ENCODE results near the gene STAB2.

Gene STAB2

GRCh38 chr12:103731539-103731938, 144.5 kb downstream of the STAB2 start:
- H3K27ac ChIP-seq (ENCODE audit: low read depth, low read length): no peak overlapping the region
- no peaks in the 10 kb centered on the region for H3K36me3 ChIP-seq (ENCODE audit: insufficient read depth, low read length)
- no peak overlapping the region for H3K4me3 ChIP-seq (ENCODE audit: low read depth in 1 of 2, low read length in 2 of 2)
- H3K4me1 ChIP-seq (ENCODE audit: insufficient read depth, low read length): no peaks in the 10 kb centered on the region
- no peaks in the 10 kb centered on the region for H3K27me3 ChIP-seq (ENCODE audit: control insufficient read depth in 1 of 2, insufficient read depth in 2 of 2, low read length in 2 of 2)
- H3K9ac ChIP-seq (ENCODE audit: low read length): no peak overlapping the region
- no peaks in the 10 kb centered on the region for H3K9me3 ChIP-seq (ENCODE audit: low read length)

GRCh38 chr12:103734863-103735262, 147.8 kb downstream of the STAB2 start:
- Histone ChIP-seq H3K36me3 (ENCODE audit: insufficient read depth, low read length) (no peaks in the 10 kb centered on the region), H3K27me3 (ENCODE audit: control insufficient read depth in 1 of 2, insufficient read depth in 2 of 2, low read length in 2 of 2) (no peaks in the 10 kb centered on the region), H3K9ac (ENCODE audit: low read length) (no peak overlapping the region), H3K4me3 (ENCODE audit: low read depth in 1 of 2, low read length in 2 of 2) (no peak overlapping the region), H3K4me1 (ENCODE audit: insufficient read depth, low read length) (no peaks in the 10 kb centered on the region), H3K27ac (ENCODE audit: low read depth, low read length) (no peak overlapping the region), H3K9me3 (ENCODE audit: low read length) (no peaks in the 10 kb centered on the region)

GRCh38 chr12:103735291-103735690, 148.2 kb downstream of the STAB2 start:
- Histone ChIP-seq H3K4me1 (ENCODE audit: insufficient read depth, low read length) (no peaks in the 10 kb centered on the region), H3K9ac (ENCODE audit: low read length) (no peak overlapping the region), H3K9me3 (ENCODE audit: low read length) (no peaks in the 10 kb centered on the region), H3K4me3 (ENCODE audit: low read depth in 1 of 2, low read length in 2 of 2) (no peak overlapping the region), H3K36me3 (ENCODE audit: insufficient read depth, low read length) (no peaks in the 10 kb centered on the region), H3K27ac (ENCODE audit: low read depth, low read length) (no peak overlapping the region), H3K27me3 (ENCODE audit: control insufficient read depth in 1 of 2, insufficient read depth in 2 of 2, low read length in 2 of 2) (no peaks in the 10 kb centered on the region)

GRCh38 chr12:103736572-103736971, 149.5 kb downstream of the STAB2 start:
- Histone ChIP-seq H3K4me1 (ENCODE audit: insufficient read depth, low read length) (no peaks in the 10 kb centered on the region), H3K9me3 (ENCODE audit: low read length) (no peaks in the 10 kb centered on the region)

DNA sequence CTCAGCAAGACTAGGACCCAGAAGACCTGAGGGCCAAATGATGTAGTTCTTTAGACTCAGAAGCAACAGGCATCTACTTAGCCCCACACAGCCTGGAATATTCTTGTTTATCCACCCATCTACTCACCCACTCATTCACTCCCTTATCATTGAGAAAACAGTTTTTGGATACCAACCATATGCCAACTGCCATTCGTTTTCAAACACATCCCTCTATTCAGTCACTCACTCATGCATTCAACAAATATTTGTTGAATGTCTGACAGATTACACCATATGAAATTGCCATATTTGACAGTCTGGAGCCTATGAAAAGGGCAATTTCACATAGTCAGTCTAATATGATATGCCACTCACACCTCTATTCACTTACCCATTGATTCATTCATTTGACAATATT, 150.8 kb downstream of the STAB2 start:
- H3K36me3 ChIP-seq (ENCODE audit: insufficient read depth, low read length): no peaks in the 10 kb centered on the region
- H3K27me3 ChIP-seq (ENCODE audit: control insufficient read depth in 1 of 2, insufficient read depth in 2 of 2, low read length in 2 of 2): no peaks in the 10 kb centered on the region
- H3K9ac ChIP-seq (ENCODE audit: low read length): no peak overlapping the region
- no peak overlapping the region for H3K4me3 ChIP-seq (ENCODE audit: low read depth in 1 of 2, low read length in 2 of 2)
- H3K9me3 ChIP-seq (ENCODE audit: low read length): no peaks in the 10 kb centered on the region
- no peak overlapping the region for H3K27ac ChIP-seq (ENCODE audit: low read depth, low read length)
- peaks cover 5% of the 10 kb centered on the region for H3K4me1 ChIP-seq (ENCODE audit: insufficient read depth, low read length)

More at GRCh38 chr12:103736572-103736971, 149.5 kb downstream of the STAB2 start:
- Histone ChIP-seq H3K4me3 (ENCODE audit: low read depth in 1 of 2, low read length in 2 of 2) (no peak overlapping the region), H3K27ac (ENCODE audit: low read depth, low read length) (no peak overlapping the region), H3K36me3 (ENCODE audit: insufficient read depth, low read length) (no peaks in the 10 kb centered on the region), H3K27me3 (ENCODE audit: control insufficient read depth in 1 of 2, insufficient read depth in 2 of 2, low read length in 2 of 2) (no peaks in the 10 kb centered on the region), H3K9ac (ENCODE audit: low read length) (no peak overlapping the region)

- Histone ChIP-seq H3K27me3 (ENCODE audit: control insufficient read depth in 1 of 2, insufficient read depth in 2 of 2, low read length in 2 of 2) (no peaks in the 10 kb centered on the region), H3K4me3 (ENCODE audit: low read depth in 1 of 2, low read length in 2 of 2) (no peak overlapping the region), H3K27ac (ENCODE audit: low read depth, low read length) (no peak overlapping the region), H3K9ac (ENCODE audit: low read length) (no peak overlapping the region), H3K9me3 (ENCODE audit: low read length) (no peaks in the 10 kb centered on the region), H3K36me3 (ENCODE audit: insufficient read depth, low read length) (peaks cover 9% of the 10 kb centered on the region), H3K4me1 (ENCODE audit: insufficient read depth, low read length) (peaks cover 5% of the 10 kb centered on the region)
These were observed 155.4 kb downstream of the STAB2 start for GRCh38 chr12:103742349-103742932.

DNA sequence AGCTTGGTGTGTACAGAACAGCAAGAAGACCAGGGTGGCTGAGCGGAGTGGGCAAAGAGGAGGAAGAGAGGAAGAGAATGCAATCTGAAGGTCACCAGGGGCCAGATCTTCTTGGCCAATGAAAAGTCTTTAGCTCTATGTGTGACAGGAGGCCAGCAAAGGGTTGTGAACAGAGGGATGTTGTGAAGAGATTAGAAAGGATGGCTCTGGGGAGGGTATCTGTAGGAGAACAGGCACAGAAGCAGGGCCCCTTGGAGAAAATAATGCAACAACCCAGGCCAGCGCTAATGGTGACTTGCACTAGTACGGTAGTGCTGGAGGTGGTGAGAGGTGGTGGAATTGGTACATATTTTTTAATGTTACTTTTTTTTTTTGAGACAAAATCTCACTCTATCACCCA, 156.7 kb downstream of the STAB2 start:
- H3K4me1 ChIP-seq (ENCODE audit: insufficient read depth, low read length): peaks cover 5% of the 10 kb centered on the region
- H3K36me3 ChIP-seq (ENCODE audit: insufficient read depth, low read length): peaks cover 9% of the 10 kb centered on the region
- no peaks in the 10 kb centered on the region for H3K27me3 ChIP-seq (ENCODE audit: control insufficient read depth in 1 of 2, insufficient read depth in 2 of 2, low read length in 2 of 2)
- H3K27ac ChIP-seq (ENCODE audit: low read depth, low read length): no peak overlapping the region
- no peak overlapping the region for H3K4me3 ChIP-seq (ENCODE audit: low read depth in 1 of 2, low read length in 2 of 2)
- no peak overlapping the region for H3K9ac ChIP-seq (ENCODE audit: low read length)
- H3K9me3 ChIP-seq (ENCODE audit: low read length): no peaks in the 10 kb centered on the region

- Histone ChIP-seq H3K36me3 (ENCODE audit: insufficient read depth, low read length) (peaks cover 9% of the 10 kb centered on the region), H3K27me3 (ENCODE audit: control insufficient read depth in 1 of 2, insufficient read depth in 2 of 2, low read length in 2 of 2) (no peaks in the 10 kb centered on the region), H3K4me1 (ENCODE audit: insufficient read depth, low read length) (peaks cover 5% of the 10 kb centered on the region), H3K4me3 (ENCODE audit: low read depth in 1 of 2, low read length in 2 of 2) (no peak overlapping the region), H3K27ac (ENCODE audit: low read depth, low read length) (no peak overlapping the region), H3K9ac (ENCODE audit: low read length) (no peak overlapping the region), H3K9me3 (ENCODE audit: low read length) (no peaks in the 10 kb centered on the region)
These were observed 158.9 kb downstream of the STAB2 start for GRCh38 chr12:103745962-103746361.

DNA sequence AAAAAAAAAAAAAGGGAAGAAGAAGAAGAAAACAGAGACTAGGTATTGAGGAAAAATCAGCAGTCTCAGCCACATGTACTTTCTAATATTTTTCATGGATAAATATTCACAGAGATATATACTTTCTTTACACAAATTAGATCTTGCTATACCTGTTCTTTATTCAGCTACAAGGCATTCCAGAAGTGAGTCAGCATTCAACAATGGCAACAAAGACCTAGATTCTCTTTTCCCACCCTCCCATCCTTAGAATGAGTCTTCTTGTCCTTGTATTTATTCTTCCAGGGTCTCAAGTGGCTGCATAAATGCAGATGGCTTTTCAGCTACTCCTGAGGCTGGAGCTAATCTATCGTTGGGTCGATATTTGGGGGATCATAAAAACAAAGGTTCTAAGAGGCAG, 160.9 kb downstream of the STAB2 start:
- Histone ChIP-seq H3K4me1 (ENCODE audit: insufficient read depth, low read length) (no peaks in the 10 kb centered on the region), H3K9ac (ENCODE audit: low read length) (no peak overlapping the region), H3K4me3 (ENCODE audit: low read depth in 1 of 2, low read length in 2 of 2) (no peak overlapping the region), H3K36me3 (ENCODE audit: insufficient read depth, low read length) (peaks cover 10% of the 10 kb centered on the region), H3K27me3 (ENCODE audit: control insufficient read depth in 1 of 2, insufficient read depth in 2 of 2, low read length in 2 of 2) (no peaks in the 10 kb centered on the region), H3K9me3 (ENCODE audit: low read length) (no peaks in the 10 kb centered on the region), H3K27ac (ENCODE audit: low read depth, low read length) (no peak overlapping the region)

DNA sequence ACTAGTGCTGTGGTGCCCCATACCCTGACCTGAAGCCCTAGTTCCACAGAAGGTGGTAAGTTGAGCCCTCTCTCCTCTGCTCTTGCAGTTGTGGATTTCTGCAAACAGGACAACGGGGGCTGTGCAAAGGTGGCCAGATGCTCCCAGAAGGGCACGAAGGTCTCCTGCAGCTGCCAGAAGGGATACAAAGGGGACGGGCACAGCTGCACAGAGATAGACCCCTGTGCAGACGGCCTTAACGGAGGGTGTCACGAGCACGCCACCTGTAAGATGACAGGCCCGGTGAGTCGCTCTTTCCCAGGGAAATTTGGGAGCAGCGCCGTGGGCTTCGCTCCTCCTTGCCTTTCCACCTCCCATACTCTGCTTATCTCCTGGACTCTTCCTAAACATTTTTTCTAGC, 161.8 kb downstream of the STAB2 start:
- Histone ChIP-seq H3K36me3 (ENCODE audit: insufficient read depth, low read length) (peaks cover 13% of the 10 kb centered on the region), H3K27ac (ENCODE audit: low read depth, low read length) (no peak overlapping the region), H3K4me1 (ENCODE audit: insufficient read depth, low read length) (no peaks in the 10 kb centered on the region), H3K9me3 (ENCODE audit: low read length) (no peaks in the 10 kb centered on the region), H3K9ac (ENCODE audit: low read length) (no peak overlapping the region), H3K27me3 (ENCODE audit: control insufficient read depth in 1 of 2, insufficient read depth in 2 of 2, low read length in 2 of 2) (no peaks in the 10 kb centered on the region), H3K4me3 (ENCODE audit: low read depth in 1 of 2, low read length in 2 of 2) (no peak overlapping the region)

- H3K27ac ChIP-seq (ENCODE audit: low read depth, low read length): no peak overlapping the region
- H3K27me3 ChIP-seq (ENCODE audit: control insufficient read depth in 1 of 2, insufficient read depth in 2 of 2, low read length in 2 of 2): no peaks in the 10 kb centered on the region
- peaks cover 5% of the 10 kb centered on the region for H3K36me3 ChIP-seq (ENCODE audit: insufficient read depth, low read length)
- H3K9me3 ChIP-seq (ENCODE audit: low read length): no peaks in the 10 kb centered on the region
- H3K9ac ChIP-seq (ENCODE audit: low read length): no peak overlapping the region
- no peak overlapping the region for H3K4me3 ChIP-seq (ENCODE audit: low read depth in 1 of 2, low read length in 2 of 2)
- H3K4me1 ChIP-seq (ENCODE audit: insufficient read depth, low read length): no peaks in the 10 kb centered on the region
These were observed 164.1 kb downstream of the STAB2 start for GRCh38 chr12:103751171-103751570.

- Histone ChIP-seq H3K27me3 (ENCODE audit: control insufficient read depth in 1 of 2, insufficient read depth in 2 of 2, low read length in 2 of 2) (no peaks in the 10 kb centered on the region), H3K27ac (ENCODE audit: low read depth, low read length) (no peak overlapping the region), H3K9ac (ENCODE audit: low read length) (no peak overlapping the region), H3K4me3 (ENCODE audit: low read depth in 1 of 2, low read length in 2 of 2) (no peak overlapping the region), H3K9me3 (ENCODE audit: low read length) (no peaks in the 10 kb centered on the region), H3K4me1 (ENCODE audit: insufficient read depth, low read length) (no peaks in the 10 kb centered on the region), H3K36me3 (ENCODE audit: insufficient read depth, low read length) (peaks cover 7% of the 10 kb centered on the region)
These were observed 164.5 kb downstream of the STAB2 start for GRCh38 chr12:103751600-103751999.
